Measurements from ENCODE around the gene FCGBP.
"Not testable (repeated sequence)": the region's sequence is repeated elsewhere in the genome, so short reads cannot be mapped to it uniquely, and the experiment has no call there.

FCGBP gene

DNA sequence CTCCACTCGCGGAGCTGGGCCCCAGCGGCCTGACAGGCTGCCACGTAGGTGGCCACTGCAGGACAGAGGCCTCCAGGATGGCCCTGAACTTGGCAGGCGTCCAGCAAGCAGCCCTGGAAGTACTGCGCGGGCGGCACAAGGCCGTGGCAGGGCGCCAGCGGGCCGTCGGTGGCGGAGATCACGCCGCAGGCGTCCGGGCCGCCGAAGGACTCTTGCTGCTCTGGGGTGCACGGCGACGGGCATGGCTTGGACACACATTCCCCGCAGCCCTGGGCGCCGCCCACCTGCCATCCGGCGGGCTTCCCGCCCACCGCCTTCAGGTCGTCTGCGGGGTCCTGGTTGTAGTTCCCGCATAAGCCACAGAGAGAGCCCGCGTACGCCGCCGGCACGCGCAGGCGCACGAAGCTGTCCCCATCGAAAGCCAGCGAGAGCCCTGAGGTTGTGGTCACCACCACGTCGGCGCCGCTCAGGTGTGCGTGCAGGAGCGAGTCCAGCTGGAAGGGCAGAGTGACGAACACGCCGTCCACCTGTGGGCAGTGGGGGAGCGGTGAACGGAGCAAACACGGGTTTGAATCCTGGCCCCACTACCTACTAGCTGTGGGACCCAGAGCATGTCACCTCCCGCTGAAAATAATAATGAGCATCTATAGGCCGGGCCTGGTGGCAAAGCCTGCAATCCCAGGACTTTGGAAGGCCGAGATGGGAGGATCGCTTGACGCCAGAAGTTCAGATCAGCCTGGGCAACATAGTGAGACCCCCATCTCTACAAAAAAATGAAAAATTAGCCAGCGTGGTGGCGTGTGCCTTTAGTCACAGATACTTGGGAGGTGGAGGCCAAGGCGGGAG lies 42.6 kb downstream of the FCGBP start:
- H3K27me3 ChIP-seq (ENCODE audit: insufficient read depth, low read depth, severe bottlenecking); H3K36me3 ChIP-seq; DNase-seq; H3K9me3 ChIP-seq (ENCODE audit: severe bottlenecking); H3K4me3 ChIP-seq (ENCODE audit: low read depth, low read length); H3K27ac ChIP-seq: not testable (repeated sequence)

DNA sequence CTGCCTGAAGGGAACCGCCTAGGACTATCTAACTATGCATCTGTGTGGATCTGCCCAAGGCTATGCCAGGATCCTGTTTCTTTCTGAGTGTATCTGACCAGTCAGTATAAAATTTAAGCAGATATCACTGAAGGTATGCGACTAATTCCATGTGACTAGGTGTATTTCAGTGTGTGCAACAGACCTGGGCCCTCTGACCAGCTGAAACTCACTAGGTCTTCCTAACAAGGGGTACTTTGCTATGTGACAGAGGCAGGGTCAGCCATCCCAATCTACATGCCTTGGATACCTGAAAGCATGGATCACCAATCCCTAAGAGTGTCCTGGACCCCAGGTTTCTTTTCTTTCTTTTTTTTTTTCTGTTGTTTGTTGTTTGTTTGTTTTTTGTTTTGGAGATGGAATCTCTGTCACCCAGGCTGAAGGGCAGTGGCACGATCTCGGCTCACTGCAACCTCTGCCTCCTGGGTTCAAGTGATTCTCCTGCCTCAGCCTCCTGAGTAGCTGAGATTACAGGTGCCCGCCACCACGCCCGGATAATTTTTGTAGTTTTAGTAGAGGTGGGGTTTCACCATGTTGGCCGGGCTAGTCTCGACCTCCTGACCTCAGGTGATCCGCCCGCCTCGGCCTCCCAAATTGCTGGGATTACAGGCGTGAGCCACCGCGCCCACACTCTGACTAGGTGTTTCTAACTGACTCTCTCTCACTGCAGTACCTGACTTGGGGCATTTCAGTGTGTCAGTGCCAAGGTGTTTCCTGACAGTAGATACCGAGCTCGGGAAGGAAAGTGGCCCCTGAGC lies 43.5 kb downstream of the FCGBP start:
- TF ChIP-seq CTCF (IDR thresholded peaks at IDR 0.05; ENCODE audit: low read depth, low read length) = no peak
- no peaks in the 10 kb centered on the region for H3K36me3 ChIP-seq

GRCh38 chr19:39889872-39890754 lies 44.3 kb downstream of the FCGBP start:
- not testable (repeated sequence) for DNase-seq; H3K36me3 ChIP-seq; H3K4me3 ChIP-seq (ENCODE audit: low read depth, low read length); H3K9me3 ChIP-seq (ENCODE audit: severe bottlenecking); H3K27me3 ChIP-seq (ENCODE audit: insufficient read depth, low read depth, severe bottlenecking); H3K27ac ChIP-seq

More for the DNA sequence above, 43.5 kb downstream of the FCGBP start:
- Histone ChIP-seq H3K27me3 (ENCODE audit: insufficient read depth, low read depth, severe bottlenecking) (no peaks in the 10 kb centered on the region), H3K4me3 (ENCODE audit: low read depth, low read length) (no peak overlapping the region), H3K9me3 (ENCODE audit: severe bottlenecking) (no peaks in the 10 kb centered on the region), H3K27ac (no peak overlapping the region)
- no peak for DNase-seq

DNA sequence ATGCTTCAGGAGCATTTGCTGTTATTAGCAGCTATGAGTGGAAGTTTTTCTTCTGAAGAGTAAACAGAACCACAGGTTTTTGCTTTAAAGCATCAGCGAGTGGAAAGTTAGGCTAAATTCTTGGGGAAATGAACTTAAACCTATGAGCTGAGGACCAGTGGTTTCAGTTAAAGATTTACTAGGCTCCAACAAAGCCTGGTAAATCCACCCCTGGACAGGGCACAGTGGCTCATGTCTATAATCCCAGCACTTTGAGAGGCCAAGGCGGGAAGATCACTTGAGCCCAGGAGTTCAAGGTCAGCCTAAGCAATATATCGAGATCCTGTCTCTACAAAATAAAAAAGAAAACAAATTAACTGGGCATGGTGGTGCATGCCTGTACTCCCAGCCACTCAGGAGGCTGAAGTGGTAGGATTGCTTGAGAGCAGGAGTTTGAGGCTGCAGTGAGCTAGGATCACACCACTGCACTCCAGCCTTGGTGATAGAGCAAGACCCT lies 46.9 kb downstream of the FCGBP start:
- not testable (repeated sequence) for H3K9me3 ChIP-seq (ENCODE audit: severe bottlenecking); H3K36me3 ChIP-seq; H3K27me3 ChIP-seq (ENCODE audit: insufficient read depth, low read depth, severe bottlenecking); H3K27ac ChIP-seq; H3K4me3 ChIP-seq (ENCODE audit: low read depth, low read length); DNase-seq

DNA sequence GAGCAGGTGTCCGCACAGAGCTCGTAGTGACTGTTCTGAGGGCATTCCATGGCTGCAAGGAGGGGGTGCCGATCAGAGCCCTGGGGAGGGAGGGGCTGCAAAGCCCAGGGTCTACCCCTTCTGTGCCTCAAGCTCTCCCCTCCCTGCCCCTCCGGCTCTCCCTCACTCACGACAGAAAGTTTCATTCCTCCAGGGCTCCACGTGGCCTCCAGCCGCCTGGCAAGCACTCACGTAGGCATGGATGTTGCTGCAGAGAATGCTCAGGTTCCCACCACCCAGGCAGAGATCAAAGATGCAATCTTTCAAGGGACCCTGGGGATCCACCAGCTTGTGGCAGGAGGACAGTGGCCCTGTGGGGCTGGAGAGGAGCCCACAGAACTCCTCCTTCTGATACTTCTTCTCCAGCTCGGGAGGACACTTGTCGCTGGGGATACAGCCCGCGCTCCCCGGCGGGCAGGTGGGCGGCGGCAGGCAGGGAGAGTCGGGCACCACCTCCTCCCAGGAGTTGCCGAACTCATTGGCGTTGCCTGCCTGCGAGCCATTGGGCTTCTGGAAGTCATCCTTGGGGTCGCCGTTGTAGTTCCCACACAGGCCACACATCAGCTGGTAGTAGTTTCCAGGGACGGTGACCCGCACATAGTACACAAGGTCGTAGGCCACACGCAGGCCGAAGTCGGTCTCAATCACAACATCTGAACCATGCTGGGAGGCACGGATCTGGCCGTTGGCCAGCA lies 48.4 kb downstream of the FCGBP start:
- not testable (repeated sequence) for H3K9me3 ChIP-seq (ENCODE audit: severe bottlenecking); H3K36me3 ChIP-seq; H3K27me3 ChIP-seq (ENCODE audit: insufficient read depth, low read depth, severe bottlenecking); H3K27ac ChIP-seq; H3K4me3 ChIP-seq (ENCODE audit: low read depth, low read length); DNase-seq

- not testable (repeated sequence) for H3K36me3 ChIP-seq; H3K27ac ChIP-seq; DNase-seq; H3K4me3 ChIP-seq (ENCODE audit: low read depth, low read length); H3K27me3 ChIP-seq (ENCODE audit: insufficient read depth, low read depth, severe bottlenecking); H3K9me3 ChIP-seq (ENCODE audit: severe bottlenecking)
Observed at GRCh38 chr19:39884721-39885120, 49.7 kb downstream of the FCGBP start.

Data from WERI-Rb-1 (cell line).